ENCODE results near the gene ZNF668. TPM values are rescaled to one million over a fixed set of nuclear protein-coding genes. Genes with fewer than 3 reads are reported as not detected.

ZNF668 gene
- polyA plus RNA-seq, 2 of the 4 experiments (the other 2 are of a cell fraction): 4.7 to 10.7 TPM

- no peak for TF ChIP-seq CTCF (IDR thresholded peaks at IDR 0.05)
- no peak for TF ChIP-seq NPAS2 (CRISPR knock-in tag; IDR thresholded peaks at IDR 0.05; ENCODE audit: borderline replicate concordance)
- no peak for TF ChIP-seq HDAC2 (IDR thresholded peaks at IDR 0.05)
Measured at GRCh38 chr16:31025339-31025738, 48.7 kb downstream of the ZNF668 start (continued).

- no peaks in the 10 kb centered on the region for H3K9me3 ChIP-seq
- ATAC-seq: no peak
- no peak for DNase-seq (ENCODE audit: low read depth in 1 of 2, low spot score in 1 of 2)
- FAIRE-seq: no peak
- no peak overlapping the region for H3K4me2 ChIP-seq
- ChIA-PET CTCF (interaction anchor here (0.6 kb wide), 2 partner anchors 46 to 294 kb away, joined by 3 to 4 read pairs; no protein-coding TSS in a partner anchor), POLR2A (no interaction called here)
- H3K4me3 ChIP-seq: no peak overlapping the region
- no peak overlapping the region for H3K27ac ChIP-seq
- H3K4me1 ChIP-seq: no peaks in the 10 kb centered on the region
- WGBS (ENCODE audit: missing lambda C conversion rate): 54% methylated on average over 6 of the region's 6 CpGs
- no peak for TF ChIP-seq HOXB13 (CRISPR knock-in tag; IDR thresholded peaks at IDR 0.05; ENCODE audit: low read depth)
- TF ChIP-seq RFX5 (IDR thresholded peaks at IDR 0.05): no peak
- no peak for TF ChIP-seq USF2 (IDR thresholded peaks at IDR 0.05)
- TF ChIP-seq ZNF302 (CRISPR knock-in tag; IDR thresholded peaks at IDR 0.05): no peak
- no peak for TF ChIP-seq GATA3 (IDR thresholded peaks at IDR 0.05; ENCODE audit: borderline replicate concordance)
- no peak for TF ChIP-seq REST (IDR thresholded peaks at IDR 0.05)
- no peak for TF ChIP-seq CHD4 (IDR thresholded peaks at IDR 0.05; ENCODE audit: borderline replicate concordance)
- TF ChIP-seq BHLHE40 (IDR thresholded peaks at IDR 0.05; ENCODE audit: low read depth, low read length): no peak
- TF ChIP-seq TP53 (CRISPR knock-in tag; IDR thresholded peaks at IDR 0.05): no peak
- TF ChIP-seq JUNB (IDR thresholded peaks at IDR 0.05): no peak
- no peak for TF ChIP-seq NFE2L2 (conservative IDR thresholded peaks at IDR 0.05; ENCODE audit: low read length)
- no peak for TF ChIP-seq MAX (IDR thresholded peaks at IDR 0.05)
- TF ChIP-seq FOXS1 (CRISPR knock-in tag; IDR thresholded peaks at IDR 0.05): no peak
- TF ChIP-seq FOSL2 (IDR thresholded peaks at IDR 0.05): no peak
- no peak for TF ChIP-seq FOSL2 (CRISPR knock-in tag; IDR thresholded peaks at IDR 0.05)
- TF ChIP-seq CEBPB (IDR thresholded peaks at IDR 0.05): no peak
- TF ChIP-seq CHD2 (IDR thresholded peaks at IDR 0.05; ENCODE audit: low read length, partially characterized antibody): no peak
- TF ChIP-seq KDM5A (IDR thresholded peaks at IDR 0.05): no peak
- no peak for TF ChIP-seq NPAS2 (CRISPR knock-in tag; IDR thresholded peaks at IDR 0.05; ENCODE audit: borderline replicate concordance)
- no peak for TF ChIP-seq ZFP36 (IDR thresholded peaks at IDR 0.05; ENCODE audit: borderline replicate concordance, partially characterized antibody)
- TF ChIP-seq MAZ (IDR thresholded peaks at IDR 0.05; ENCODE audit: borderline replicate concordance, low read depth, low read length): no peak
Measured at GRCh38 chr16:31023627-31024226, 50.3 kb downstream of the ZNF668 start.
